Subcutaneous abdominal adipose tissue (tissue), 5 donors: ENCODE data around the gene RAP2A.
A peak's percentile ranks its signal among the peaks of the same experiment; 100 is the strongest.

Experiments used
- H3K27ac ChIP-seq: one replicate; pipeline ENCODE4 v1.7.0; 2013; ENCODE audit warnings: low read depth, mild to moderate bottlenecking, inconsistent platforms, low read length, moderate library complexity
- H3K27me3 ChIP-seq, 5 donors: one replicate each; pipeline ENCODE4 v1.7.0; 2013; ENCODE audit warnings: low read length in 5 of 5, inconsistent platforms in 1 of 5; ENCODE audit not compliant: control insufficient read depth in 5 of 5, insufficient read depth in 4 of 5
- H3K36me3 ChIP-seq, 5 donors: one replicate each; pipeline ENCODE4 v1.7.0; 2013; ENCODE audit warnings: low read length in 5 of 5; ENCODE audit not compliant: control insufficient read depth in 5 of 5, insufficient read depth in 5 of 5
- H3K4me1 ChIP-seq, 5 donors: one replicate each; pipeline ENCODE4 v1.7.0; 2013; ENCODE audit warnings: low read length in 5 of 5, mild to moderate bottlenecking in 3 of 5, moderate library complexity in 1 of 5; ENCODE audit not compliant: control insufficient read depth in 5 of 5, insufficient read depth in 5 of 5
- H3K4me3 ChIP-seq, 5 donors: one replicate each; pipeline ENCODE4 v1.7.0; 2013; ENCODE audit warnings: low read length in 5 of 5, low read depth in 1 of 5
- H3K9ac ChIP-seq, 5 donors: one replicate each; pipeline ENCODE4 v1.7.0; 2013; ENCODE audit warnings: low read length in 5 of 5, mild to moderate bottlenecking in 4 of 5, moderate library complexity in 3 of 5
- H3K9me3 ChIP-seq, 5 donors: one replicate each; pipeline ENCODE4 v1.7.0; 2013; ENCODE audit warnings: low read length in 5 of 5; ENCODE audit not compliant: control insufficient read depth in 5 of 5
- donor health status: healthy.
- donor health status: healthy.
- donor health status: healthy.
- donor health status: healthy.
- donor health status: healthy.

The RAP2A gene

GRCh38 chr13:97433727-97434396 lies at the start of gene RAP2A:
Gene RAP2A (plus strand): TSS chr13:97434169. CDS start chr13:97434471, 302 bp downstream.
- Histone ChIP-seq H3K27me3 (peaks cover 0 to 4% (median 0%) of the 10 kb centered on the region in 5 donors), H3K27ac (peak within 1 kb of the TSS; percentile 95), H3K4me3 (peak within 1 kb of the TSS; percentile 82 to 98 (median 94)), H3K9ac (peak within 1 kb of the TSS; percentile 84 to 97 (median 88)), H3K36me3 (peaks cover 0 to 5% (median 0%) of the 10 kb centered on the region in 5 donors), H3K4me1 (peaks cover 5 to 46% (median 38%) of the 10 kb centered on the region in 5 donors), H3K9me3 (no peaks in the 10 kb centered on the region)

GRCh38 chr13:97384371-97384770 lies 49.6 kb upstream of the RAP2A start:
- no peak overlapping the region for H3K4me3 ChIP-seq
- peaks cover 20 to 32% (median 24%) of the 10 kb centered on the region in 5 donors for H3K36me3 ChIP-seq
- H3K27ac ChIP-seq: no peak overlapping the region
- no peaks in the 10 kb centered on the region for H3K27me3 ChIP-seq
- no peaks in the 10 kb centered on the region for H3K9me3 ChIP-seq
- peaks cover 0 to 25% (median 13%) of the 10 kb centered on the region in 5 donors for H3K4me1 ChIP-seq
- H3K9ac ChIP-seq: no peak overlapping the region

DNA sequence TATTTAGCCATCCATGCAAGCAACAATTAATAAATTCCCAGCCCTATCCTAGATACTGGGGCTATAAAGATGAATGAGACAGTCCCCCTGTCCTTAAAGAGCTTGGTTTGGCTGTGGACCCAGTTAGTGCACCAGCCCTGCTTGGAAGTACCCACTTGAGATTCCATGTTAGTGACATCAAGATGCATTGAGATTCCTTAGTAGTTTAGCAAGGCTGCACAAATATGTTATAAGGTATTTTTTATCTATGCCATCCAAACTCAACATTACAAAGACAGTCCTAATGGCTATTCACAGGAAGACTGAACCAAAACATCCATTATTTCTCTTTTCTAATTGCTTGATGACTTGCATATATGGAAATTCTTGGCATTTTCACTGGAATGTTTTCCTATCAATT lies 48.8 kb upstream of the RAP2A start:
- Histone ChIP-seq H3K27me3 (no peaks in the 10 kb centered on the region), H3K4me1 (peaks cover 0 to 25% (median 13%) of the 10 kb centered on the region in 5 donors), H3K4me3 (no peak overlapping the region), H3K36me3 (peaks cover 20 to 32% (median 24%) of the 10 kb centered on the region in 5 donors), H3K27ac (no peak overlapping the region), H3K9ac (no peak overlapping the region), H3K9me3 (no peaks in the 10 kb centered on the region)

DNA sequence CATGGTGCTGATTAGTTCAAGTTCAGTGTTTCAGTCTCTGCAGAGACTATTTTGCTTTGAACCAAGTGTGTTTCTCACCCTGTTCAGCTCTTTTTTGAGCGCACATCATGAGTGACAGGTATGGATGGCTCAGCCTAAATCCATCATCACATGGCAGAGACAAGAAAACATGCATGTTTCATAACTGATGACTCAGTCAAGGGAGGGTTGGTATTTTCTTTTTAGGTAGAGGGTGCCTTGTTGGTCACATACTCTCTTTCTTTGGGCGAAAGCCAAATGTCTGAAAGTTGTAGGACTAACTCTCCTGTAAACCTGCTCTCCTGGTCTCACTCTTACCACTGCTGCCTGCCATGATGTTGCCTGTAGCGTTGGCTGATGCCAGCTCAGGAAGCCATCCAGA lies 48.1 kb upstream of the RAP2A start:
- Histone ChIP-seq H3K4me3 (no peak overlapping the region), H3K9ac (no peak overlapping the region), H3K36me3 (peaks cover 19 to 31% (median 21%) of the 10 kb centered on the region in 5 donors), H3K9me3 (no peaks in the 10 kb centered on the region), H3K27me3 (no peaks in the 10 kb centered on the region), H3K4me1 (peaks cover 0 to 25% (median 13%) of the 10 kb centered on the region in 5 donors), H3K27ac (no peak overlapping the region)

GRCh38 chr13:97386801-97387484 lies 47.0 kb upstream of the RAP2A start:
- H3K9me3 ChIP-seq: no peaks in the 10 kb centered on the region
- no peak overlapping the region for H3K9ac ChIP-seq
- peaks cover 0 to 25% (median 13%) of the 10 kb centered on the region in 5 donors for H3K4me1 ChIP-seq
- H3K27ac ChIP-seq: no peak overlapping the region
- no peaks in the 10 kb centered on the region for H3K27me3 ChIP-seq
- peak overlapping the region in 1 of 5 donors; percentile 1 for H3K4me3 ChIP-seq
- peaks cover 26 to 32% (median 27%) of the 10 kb centered on the region in 5 donors for H3K36me3 ChIP-seq

DNA sequence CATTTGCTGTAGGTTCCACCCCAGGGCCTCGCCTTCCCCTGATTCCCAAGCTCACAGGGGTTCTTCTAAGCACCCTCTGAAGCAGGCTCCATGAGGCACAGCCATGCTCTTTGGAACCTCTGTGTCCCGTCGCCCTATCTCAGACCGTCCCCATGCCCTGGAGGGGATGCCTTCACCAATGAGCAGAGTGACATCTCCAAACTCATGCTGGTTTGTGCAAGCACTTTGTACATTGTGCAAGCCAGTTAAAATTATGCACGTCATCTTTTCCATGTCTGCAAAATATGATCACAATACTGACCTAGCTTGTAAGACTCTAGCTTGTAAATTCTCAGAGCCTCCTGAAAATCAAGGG lies 46.5 kb upstream of the RAP2A start:
- Histone ChIP-seq H3K27ac (no peak overlapping the region), H3K4me3 (peak overlapping the region in 1 of 5 donors; percentile 1), H3K9ac (no peak overlapping the region), H3K27me3 (no peaks in the 10 kb centered on the region), H3K4me1 (peaks cover 0 to 25% (median 13%) of the 10 kb centered on the region in 5 donors), H3K9me3 (no peaks in the 10 kb centered on the region), H3K36me3 (peaks cover 23 to 30% (median 26%) of the 10 kb centered on the region in 5 donors)

DNA sequence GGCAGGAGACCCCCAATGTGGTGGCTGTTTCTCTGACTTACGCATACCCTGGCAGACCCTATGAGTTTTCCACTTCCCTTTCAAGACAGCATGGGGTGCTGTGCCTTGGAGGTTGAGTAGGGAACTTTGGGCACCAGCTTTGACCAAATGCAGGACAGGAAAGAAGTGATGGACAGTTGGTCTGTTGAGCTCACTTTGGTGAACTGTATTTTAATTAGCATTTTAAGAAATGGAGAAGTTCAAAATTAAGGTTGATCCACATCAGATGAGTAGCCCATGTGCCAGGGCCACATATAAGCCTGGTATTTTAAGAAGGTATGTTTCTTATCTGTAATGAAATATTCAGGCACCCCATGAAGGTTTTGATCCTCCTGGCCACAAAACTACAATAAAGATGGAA lies 46.1 kb upstream of the RAP2A start:
- Histone ChIP-seq H3K27me3 (no peaks in the 10 kb centered on the region), H3K9ac (no peak overlapping the region), H3K9me3 (no peaks in the 10 kb centered on the region), H3K4me1 (peaks cover 0 to 25% (median 13%) of the 10 kb centered on the region in 5 donors), H3K4me3 (no peak overlapping the region), H3K36me3 (peaks cover 19 to 29% (median 22%) of the 10 kb centered on the region in 5 donors), H3K27ac (no peak overlapping the region)

GRCh38 chr13:97388373-97388772 lies 45.6 kb upstream of the RAP2A start:
- Histone ChIP-seq H3K27ac (no peak overlapping the region), H3K27me3 (no peaks in the 10 kb centered on the region), H3K4me1 (peaks cover 0 to 25% (median 13%) of the 10 kb centered on the region in 5 donors), H3K9me3 (no peaks in the 10 kb centered on the region), H3K4me3 (no peak overlapping the region), H3K9ac (no peak overlapping the region), H3K36me3 (peaks cover 17 to 29% (median 23%) of the 10 kb centered on the region in 5 donors)

DNA sequence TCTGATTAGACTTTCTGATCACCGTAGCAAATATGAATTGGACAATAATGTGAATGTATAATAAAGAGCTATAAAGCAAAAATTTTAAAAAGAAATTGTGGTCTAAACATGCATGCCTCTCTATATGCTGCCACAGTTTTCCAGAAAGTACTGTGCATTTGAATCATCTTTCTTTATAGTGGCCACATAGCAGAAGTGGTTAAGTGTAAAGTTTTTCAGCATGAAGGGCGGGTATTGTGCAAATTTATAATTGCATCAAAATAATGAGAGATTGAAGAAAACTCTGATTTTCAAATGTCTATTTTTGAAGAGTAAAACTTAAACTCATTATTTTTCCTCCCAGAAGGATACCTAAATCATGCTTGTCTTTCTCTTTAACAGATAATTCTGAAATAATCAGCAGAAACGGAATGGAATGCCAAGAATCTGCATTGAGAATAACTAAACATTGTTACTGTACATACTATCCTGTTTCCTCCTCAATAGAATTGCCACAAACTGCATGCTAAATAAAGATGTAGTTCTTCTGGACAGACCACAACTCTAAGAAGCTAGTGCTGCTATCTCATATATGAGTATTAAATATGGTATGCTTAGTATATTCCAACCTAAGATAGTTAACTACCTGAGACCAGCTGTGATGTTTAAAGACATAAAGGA lies 42.9 kb upstream of the RAP2A start:
- H3K36me3 ChIP-seq: peaks cover 18 to 28% (median 23%) of the 10 kb centered on the region in 5 donors

DNA sequence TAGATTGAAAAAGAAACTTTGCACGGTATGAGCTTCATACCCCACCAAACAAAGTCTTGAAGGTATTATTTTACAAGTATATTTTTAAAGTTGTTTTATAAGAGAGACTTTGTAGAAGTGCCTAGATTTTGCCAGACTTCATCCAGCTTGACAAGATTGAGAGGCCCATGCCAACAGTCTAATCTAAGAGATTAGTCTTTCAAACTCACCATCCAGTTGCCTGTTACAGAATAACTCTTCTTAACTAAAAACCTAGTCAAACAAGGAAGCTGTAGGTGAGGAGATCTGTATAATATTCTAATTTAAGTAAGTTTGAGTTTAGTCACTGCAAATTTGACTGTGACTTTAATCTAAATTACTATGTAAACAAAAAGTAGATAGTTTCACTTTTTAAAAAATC lies 41.9 kb upstream of the RAP2A start:
- H3K9ac ChIP-seq: no peak overlapping the region
- peaks cover 14 to 24% (median 20%) of the 10 kb centered on the region in 5 donors for H3K36me3 ChIP-seq
- no peaks in the 10 kb centered on the region for H3K9me3 ChIP-seq
- H3K4me3 ChIP-seq: no peak overlapping the region
- peaks cover 0 to 8% (median 7%) of the 10 kb centered on the region in 5 donors for H3K4me1 ChIP-seq
- no peaks in the 10 kb centered on the region for H3K27me3 ChIP-seq
- H3K27ac ChIP-seq: no peak overlapping the region

More for the DNA sequence above, 42.9 kb upstream of the RAP2A start:
- Histone ChIP-seq H3K27me3 (no peaks in the 10 kb centered on the region), H3K9ac (no peak overlapping the region), H3K4me1 (peaks cover 0 to 11% (median 8%) of the 10 kb centered on the region in 5 donors), H3K27ac (no peak overlapping the region), H3K4me3 (no peak overlapping the region), H3K9me3 (no peaks in the 10 kb centered on the region)
